GM19395 (cell line): ENCODE data around the gene LCN6.
"Not testable (repeated sequence)": the region's sequence is repeated elsewhere in the genome, so short reads cannot be mapped to it uniquely, and the experiment has no call there.

ENCODE experiments used
- ATAC-seq: cut with Tn5 transposase; IDR thresholded peaks from one replicate; pipeline ENCODE4 v1.9.1; 2021; ENCODE audit warnings: mild to moderate bottlenecking, moderate library complexity; ENCODE audit not compliant: unreplicated experiment

LCN6 gene

GRCh38 chr9:136784249-136784996 lies 36.1 kb upstream of the LCN6 start:
- no peak for ATAC-seq

DNA sequence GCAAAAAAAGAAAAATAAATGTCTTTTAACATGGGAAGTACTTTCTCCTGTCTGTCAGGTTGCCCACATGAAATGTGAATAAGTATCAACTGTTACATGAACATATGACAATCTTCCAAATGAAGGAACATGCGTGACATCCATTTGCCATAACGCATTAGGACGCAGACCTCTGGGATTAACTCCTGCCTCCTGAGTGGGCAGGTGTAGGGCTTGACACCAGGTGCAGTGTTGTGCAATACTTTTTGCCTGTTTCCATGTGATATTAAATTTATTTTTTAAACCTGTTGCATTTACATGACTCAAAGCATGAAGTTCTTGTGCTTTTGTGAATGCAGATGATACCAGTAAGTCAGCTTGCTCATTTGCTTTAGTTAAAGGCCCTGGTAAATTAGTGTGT lies 34.1 kb upstream of the LCN6 start:
- ATAC-seq: no peak

DNA sequence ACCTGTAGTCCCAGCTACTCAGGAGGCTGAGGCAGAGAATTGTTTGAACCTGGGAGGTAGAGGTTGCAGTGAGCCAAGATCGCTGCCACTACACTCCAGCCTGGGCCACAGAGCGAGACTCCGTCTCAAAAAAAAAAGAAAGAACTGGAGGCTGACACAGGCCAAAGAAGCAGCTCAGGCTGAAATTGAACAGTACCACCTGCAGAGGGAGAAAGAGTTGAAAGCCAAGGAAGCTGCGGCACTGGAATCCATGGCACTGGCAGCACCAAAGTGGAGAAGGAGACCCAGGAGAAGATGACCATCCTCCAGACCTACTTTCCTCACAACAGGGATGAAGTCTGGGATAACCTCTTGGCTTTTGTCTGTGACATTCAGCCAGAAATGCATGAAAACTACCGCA lies 31.5 kb upstream of the LCN6 start:
- no peak for ATAC-seq

- ATAC-seq: no peak
These were observed 29.0 kb upstream of the LCN6 start for GRCh38 chr9:136777359-136777758.

DNA sequence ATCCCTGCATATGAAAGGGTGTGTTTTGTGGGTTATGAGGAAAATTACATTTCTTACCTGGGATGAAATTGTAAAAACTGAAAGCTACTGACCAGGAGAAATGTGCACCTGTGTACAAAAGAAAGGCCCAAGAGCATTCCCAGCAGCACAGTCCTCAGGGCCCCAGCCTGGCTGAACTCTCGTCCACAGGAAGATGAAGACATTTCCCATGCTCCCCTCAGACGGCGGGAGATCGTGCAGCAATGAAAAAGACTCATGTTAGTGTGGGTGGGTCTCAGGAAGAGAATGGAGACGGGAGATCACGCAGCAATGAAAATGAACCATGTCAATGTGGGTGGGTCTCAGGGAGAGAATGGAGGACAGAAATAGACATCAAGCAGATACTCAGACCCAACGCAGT lies 28.6 kb upstream of the LCN6 start:
- ATAC-seq: no peak

- no peak for ATAC-seq
These were observed 26.9 kb upstream of the LCN6 start for GRCh38 chr9:136775191-136775590.

- no peak for ATAC-seq
These were observed 26.2 kb upstream of the LCN6 start for GRCh38 chr9:136774416-136775045.

GRCh38 chr9:136773386-136774044 lies 25.2 kb upstream of the LCN6 start:
- no peak for ATAC-seq

DNA sequence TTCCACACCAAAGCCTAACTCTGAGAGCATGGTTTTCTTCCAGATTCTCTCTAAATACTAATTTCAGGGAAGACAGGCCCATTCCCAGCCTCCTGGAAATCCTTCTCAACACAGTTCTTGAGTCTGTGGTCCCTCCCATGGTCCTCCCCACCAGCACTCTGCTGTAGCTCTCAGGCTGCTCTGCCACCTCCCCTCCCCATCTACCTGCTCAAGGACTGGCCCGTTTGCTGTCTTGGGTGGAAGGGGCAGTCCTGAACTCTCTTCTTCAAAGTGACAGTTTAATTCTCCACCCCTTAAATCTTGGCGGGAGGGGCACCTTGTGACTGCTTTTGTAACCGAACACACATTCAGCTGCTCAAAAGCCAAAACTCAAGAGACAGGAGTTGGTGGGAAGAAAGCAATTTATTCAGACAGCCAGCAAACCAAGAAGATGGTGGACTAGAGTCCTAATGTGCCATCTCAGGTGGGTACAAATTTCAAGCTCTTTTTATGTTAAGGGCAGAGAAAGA lies 23.6 kb upstream of the LCN6 start:
- no peak for ATAC-seq

GRCh38 chr9:136769710-136770191 lies 21.4 kb upstream of the LCN6 start:
- ATAC-seq: no peak

- not testable (repeated sequence) for ATAC-seq
These were observed 18.2 kb upstream of the LCN6 start for GRCh38 chr9:136766410-136767120.

DNA sequence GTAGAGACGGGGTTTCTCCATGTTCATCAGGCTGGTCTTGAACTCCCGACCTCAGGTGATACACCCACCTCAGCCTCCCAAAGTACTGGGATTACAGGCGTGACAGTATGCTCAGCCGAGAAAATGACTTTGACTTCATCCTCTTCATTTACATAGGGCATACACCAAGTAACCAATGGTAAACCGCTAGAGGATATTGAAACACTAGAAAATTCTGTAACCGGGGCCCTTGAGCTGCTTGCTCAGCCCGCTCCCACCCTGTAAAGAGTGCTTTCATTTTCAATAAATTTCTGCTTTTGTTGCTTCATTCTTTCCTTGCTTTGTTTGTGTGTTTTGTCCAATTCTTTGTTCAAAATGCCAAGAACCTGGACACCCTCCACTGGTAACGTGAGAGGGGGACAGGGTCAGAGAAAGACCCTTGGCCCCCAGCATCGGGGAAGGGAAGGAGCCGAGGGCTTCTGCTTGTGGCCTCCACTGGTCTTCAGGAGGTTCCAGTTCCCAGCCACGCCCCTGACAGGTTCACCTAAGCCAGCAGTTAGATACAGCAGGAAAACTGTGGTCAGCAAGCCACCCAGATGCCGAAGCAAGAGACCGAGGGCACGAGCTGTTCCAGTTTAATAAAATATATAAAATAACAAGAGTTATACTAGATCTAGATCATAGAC lies 17.6 kb upstream of the LCN6 start:
- peak; percentile 77 for ATAC-seq

DNA sequence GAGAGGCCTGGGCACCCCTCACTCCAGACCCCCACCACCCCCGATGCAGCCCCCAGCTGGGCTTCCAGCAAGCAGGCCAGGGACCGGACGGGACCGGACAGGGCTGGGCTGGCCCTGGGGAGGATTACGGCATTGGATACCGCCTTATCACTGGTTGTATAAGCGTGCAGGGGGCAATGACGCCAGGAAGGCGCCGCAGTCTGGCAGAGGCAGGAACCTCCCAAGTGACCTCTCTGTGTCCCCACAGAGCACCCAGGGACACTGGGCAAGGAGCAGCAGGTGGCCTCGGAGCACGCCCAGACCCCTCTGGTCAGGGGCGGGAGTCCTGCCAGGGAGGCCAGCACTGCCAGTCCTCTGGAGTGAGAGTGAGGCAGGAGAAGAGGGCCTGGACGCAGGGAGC lies 16.7 kb upstream of the LCN6 start:
- ATAC-seq: no peak

DNA sequence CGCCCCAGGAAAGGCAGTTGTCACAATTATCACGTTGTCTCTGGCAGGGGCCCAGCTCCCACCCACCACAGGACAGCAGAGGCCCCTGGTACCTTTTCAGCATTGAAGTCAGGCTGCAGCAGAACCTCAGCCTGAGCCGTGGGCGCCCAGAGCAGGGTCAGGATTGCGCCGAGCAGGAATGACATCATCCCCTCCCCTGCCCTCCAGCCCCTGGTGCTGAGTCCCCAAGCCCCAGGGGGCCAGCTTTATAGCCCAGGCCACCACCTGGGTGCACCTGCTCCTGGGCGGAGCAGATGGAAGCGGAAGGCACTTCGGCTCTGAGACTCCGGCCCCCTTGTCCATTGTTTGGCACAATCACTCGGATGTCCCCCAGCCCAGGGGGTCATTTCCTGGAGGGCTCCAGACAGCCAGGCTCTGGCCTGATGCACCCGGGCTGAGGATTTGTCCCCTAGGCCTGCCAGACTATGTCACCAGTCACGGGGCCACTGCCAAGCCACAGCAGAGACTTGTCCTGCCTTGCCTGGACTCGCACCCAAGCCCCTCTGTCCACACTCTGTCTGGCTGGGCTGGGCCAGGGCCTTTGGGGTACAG lies 16.1 kb upstream of the LCN6 start, which contains the start of gene LCN15:
Gene LCN15, minus strand, starts transcription at position 218 of the 591 bp plus-strand sequence. Its CDS starts 30 bp downstream, at position 188.
- ATAC-seq: no peak

DNA sequence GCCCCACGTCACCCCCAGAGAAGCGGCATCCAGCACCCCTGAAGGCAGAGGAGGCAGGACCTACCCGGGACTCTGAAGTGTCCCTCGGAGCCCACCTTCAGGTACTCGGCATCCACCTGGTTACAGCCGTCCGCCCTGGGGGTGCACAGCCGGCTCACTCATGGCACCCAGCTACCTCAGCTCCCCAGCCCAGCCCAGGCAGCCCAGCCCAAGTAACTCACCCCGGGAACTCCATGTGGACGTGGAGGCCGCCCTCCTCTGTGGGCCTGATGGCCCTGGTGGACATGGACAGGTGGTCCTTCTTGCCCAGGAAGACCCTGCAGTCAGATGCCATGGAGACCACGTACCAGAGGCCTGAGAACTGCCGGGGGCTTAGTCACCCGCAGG lies 15.3 kb upstream of the LCN6 start:
- ATAC-seq: no peak

DNA sequence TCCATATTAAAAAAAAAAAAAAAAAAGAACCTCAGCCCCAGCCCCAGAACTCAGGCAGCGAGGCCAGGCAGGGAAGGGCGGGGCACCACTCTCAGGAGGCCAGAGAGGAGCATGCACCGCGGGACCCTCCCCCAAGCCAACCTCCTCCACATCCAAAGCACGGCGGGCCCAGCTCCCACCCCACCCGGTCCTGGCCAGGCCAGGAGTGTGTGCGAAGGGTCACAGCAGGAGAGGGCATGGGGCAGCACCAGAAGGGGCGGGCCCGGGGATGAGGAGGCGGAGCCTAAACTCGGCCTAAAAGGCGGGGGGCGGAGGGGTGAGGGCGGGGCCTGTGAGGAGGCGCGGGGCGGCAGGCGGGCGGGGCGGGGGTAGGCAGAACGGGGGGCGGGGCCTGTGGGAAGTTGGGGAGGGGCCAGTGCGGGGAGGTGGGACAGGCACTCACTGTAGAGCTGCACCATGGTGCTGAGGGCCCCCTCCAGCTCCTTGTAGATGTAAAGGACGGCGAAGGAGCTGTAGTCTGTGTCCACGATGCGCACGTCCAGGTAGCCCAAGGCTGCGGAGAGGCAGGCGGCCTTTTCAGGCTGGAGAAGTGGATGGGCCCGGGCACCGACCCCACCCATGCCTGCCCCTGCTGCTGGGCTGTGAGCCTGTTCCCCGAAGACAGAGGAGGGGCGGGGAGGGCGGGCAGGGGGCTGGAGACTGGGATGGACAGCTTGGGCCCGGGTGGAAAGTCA lies 14.8 kb upstream of the LCN6 start:
- no peak for ATAC-seq

- no peak for ATAC-seq
These were observed 13.9 kb upstream of the LCN6 start for GRCh38 chr9:136762221-136762691.

DNA sequence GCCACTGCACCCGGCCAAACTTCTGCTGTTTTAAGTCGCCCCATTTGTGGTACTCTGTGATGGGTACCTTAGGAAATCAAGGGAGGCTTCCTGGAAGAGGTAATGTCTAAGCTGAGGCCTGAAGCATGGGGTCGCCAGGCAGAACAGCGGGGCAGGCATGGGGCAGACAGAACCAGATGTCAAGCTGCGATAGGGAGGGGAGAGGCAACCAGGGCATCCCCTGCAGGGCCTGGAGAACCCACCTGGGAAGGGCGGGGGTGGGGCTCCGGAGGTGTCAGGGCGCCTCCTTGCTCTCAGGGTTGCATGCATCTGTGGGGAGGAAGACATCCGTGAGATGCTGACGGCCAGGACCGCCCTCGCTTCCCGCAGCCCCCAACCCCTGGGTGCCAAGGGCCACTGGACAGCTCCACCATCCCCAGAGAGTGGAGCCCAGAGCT lies 13.2 kb upstream of the LCN6 start:
- no peak for ATAC-seq

DNA sequence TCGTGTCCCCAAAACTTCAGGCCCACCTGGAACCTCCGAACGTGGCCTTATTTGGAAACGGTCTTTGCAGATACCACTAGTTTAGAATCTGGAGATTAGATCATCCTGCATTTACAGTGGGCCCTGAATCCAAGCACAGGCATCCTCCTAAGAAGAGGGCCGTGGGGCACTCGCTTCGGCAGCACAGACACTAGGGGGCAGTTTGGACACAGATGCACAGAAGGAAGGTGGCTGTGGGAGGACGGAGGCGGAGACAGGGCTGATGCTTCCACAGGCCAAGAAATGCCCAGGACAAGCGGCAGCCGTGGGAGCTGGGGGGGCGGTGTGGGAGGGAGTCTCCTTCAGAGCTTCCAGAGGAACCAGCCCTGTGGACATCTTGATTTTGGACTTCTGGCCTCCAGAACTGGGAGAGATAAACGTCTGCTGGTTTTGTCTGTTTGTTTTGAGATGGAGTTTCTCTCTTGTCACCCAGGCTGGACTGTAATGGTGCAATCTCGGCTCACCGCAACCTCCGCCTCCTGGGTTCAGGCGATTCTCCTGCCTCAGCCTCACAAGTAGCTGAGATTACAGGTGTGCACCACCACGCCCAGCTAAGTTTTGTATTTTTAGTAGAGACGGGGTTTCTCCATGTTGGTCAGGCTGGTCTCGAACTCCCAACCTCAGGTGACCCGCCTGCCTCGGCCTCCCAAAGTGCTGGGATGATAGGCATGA lies 12.7 kb upstream of the LCN6 start:
- not testable (repeated sequence) for ATAC-seq
